Measurements from ENCODE around the gene CACNA2D3. TPM values are rescaled to one million over a fixed set of nuclear protein-coding genes. Genes with fewer than 3 reads are reported as not detected.

CACNA2D3 gene
- total RNA-seq, 2 experiments from 2014 or later, result not detected

- no peak for DNase-seq (ENCODE audit: low spot score)
- Histone ChIP-seq H3K36me3 (ENCODE audit: insufficient read depth, low read length) (no peaks in the 10 kb centered on the region), H3K4me1 (ENCODE audit: insufficient read depth, low read length, poor library complexity, severe bottlenecking) (no peaks in the 10 kb centered on the region), H4K20me1 (ENCODE audit: insufficient read depth, low read length) (no peaks in the 10 kb centered on the region), H3K4me3 (ENCODE audit: low read depth, low read length, poor library complexity, severe bottlenecking) (no peak overlapping the region), H3K9me3 (ENCODE audit: low read length) (no peaks in the 10 kb centered on the region), H3K9me2 (ENCODE audit: insufficient read depth, low read length) (no peaks in the 10 kb centered on the region), H3K27ac (ENCODE audit: low read depth, low read length, poor library complexity, severe bottlenecking) (no peak overlapping the region), H3K4me2 (ENCODE audit: low read length) (no peak overlapping the region), H2AFZ (ENCODE audit: low read length) (no peak overlapping the region), H3K79me2 (ENCODE audit: insufficient read depth, low read depth, low read length) (no peaks in the 10 kb centered on the region)
- ChIA-PET CTCF (ENCODE audit: unreplicated experiment) (no interaction called here), POLR2A (no interaction called here)
- no peak for TF ChIP-seq EZH2phosphoT487 (IDR thresholded peaks at IDR 0.05; ENCODE audit: borderline replicate concordance, low read depth, low read length)
- TF ChIP-seq, protein P1, sequence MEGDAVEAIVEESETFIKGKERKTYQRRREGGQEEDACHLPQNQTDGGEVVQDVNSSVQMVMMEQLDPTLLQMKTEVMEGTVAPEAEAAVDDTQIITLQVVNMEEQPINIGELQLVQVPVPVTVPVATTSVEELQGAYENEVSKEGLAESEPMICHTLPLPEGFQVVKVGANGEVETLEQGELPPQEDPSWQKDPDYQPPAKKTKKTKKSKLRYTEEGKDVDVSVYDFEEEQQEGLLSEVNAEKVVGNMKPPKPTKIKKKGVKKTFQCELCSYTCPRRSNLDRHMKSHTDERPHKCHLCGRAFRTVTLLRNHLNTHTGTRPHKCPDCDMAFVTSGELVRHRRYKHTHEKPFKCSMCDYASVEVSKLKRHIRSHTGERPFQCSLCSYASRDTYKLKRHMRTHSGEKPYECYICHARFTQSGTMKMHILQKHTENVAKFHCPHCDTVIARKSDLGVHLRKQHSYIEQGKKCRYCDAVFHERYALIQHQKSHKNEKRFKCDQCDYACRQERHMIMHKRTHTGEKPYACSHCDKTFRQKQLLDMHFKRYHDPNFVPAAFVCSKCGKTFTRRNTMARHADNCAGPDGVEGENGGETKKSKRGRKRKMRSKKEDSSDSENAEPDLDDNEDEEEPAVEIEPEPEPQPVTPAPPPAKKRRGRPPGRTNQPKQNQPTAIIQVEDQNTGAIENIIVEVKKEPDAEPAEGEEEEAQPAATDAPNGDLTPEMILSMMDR (conservative IDR thresholded peaks at IDR 0.05; ENCODE audit: low read length), result no peak
- no TSS peak for BruUV-seq (replicated peaks)
- intact Hi-C loops (cut with micrococcal nuclease; ENCODE audit: unreplicated experiment), result no loop called here
Measured at GRCh38 chr3:54366007-54366750, 243.8 kb downstream of the CACNA2D3 start.

DNA sequence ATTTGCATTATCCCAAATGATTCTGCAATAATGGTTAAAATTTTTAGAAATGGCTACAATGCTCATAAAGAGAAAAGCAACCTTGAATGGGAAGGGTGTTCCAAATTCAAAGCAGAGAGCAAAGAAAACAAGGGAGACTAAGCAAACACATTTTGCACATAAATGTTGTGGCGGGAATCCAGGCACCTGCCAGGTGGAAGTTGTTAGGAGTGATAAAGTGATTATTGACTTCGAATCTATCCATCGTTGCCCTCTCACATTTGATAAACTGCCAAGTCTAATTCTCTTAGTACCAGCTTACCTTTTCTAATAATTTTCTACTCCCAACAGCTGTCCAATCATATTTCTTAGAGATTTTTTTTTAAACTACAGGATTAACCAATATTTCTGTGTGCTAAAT is 244.5 kb downstream of the CACNA2D3 start:
- H3K79me2 ChIP-seq (ENCODE audit: insufficient read depth, low read depth, low read length), result no peaks in the 10 kb centered on the region
- CTCF ChIA-PET (ENCODE audit: unreplicated experiment), result no interaction called here
- intact Hi-C loops (cut with micrococcal nuclease; ENCODE audit: unreplicated experiment), result no loop called here
- no peaks in the 10 kb centered on the region for H3K9me2 ChIP-seq (ENCODE audit: insufficient read depth, low read length)
- no peak overlapping the region for H2AFZ ChIP-seq (ENCODE audit: low read length)
- no peak for TF ChIP-seq EZH2phosphoT487 (IDR thresholded peaks at IDR 0.05; ENCODE audit: borderline replicate concordance, low read depth, low read length)
- TF ChIP-seq, protein P1 (conservative IDR thresholded peaks at IDR 0.05; ENCODE audit: low read length), result no peak
- H3K4me3 ChIP-seq (ENCODE audit: low read depth, low read length, poor library complexity, severe bottlenecking), result no peak overlapping the region
- no peak for DNase-seq (ENCODE audit: low spot score)
- POLR2A ChIA-PET, result no interaction called here
- no peak overlapping the region for H3K27ac ChIP-seq (ENCODE audit: low read depth, low read length, poor library complexity, severe bottlenecking)
- H3K9me3 ChIP-seq (ENCODE audit: low read length), result no peaks in the 10 kb centered on the region
- no peaks in the 10 kb centered on the region for H4K20me1 ChIP-seq (ENCODE audit: insufficient read depth, low read length)
- H3K4me2 ChIP-seq (ENCODE audit: low read length), result no peak overlapping the region
- no peaks in the 10 kb centered on the region for H3K4me1 ChIP-seq (ENCODE audit: insufficient read depth, low read length, poor library complexity, severe bottlenecking)
- H3K36me3 ChIP-seq (ENCODE audit: insufficient read depth, low read length), result no peaks in the 10 kb centered on the region
- no TSS peak for BruUV-seq (replicated peaks)

DNA sequence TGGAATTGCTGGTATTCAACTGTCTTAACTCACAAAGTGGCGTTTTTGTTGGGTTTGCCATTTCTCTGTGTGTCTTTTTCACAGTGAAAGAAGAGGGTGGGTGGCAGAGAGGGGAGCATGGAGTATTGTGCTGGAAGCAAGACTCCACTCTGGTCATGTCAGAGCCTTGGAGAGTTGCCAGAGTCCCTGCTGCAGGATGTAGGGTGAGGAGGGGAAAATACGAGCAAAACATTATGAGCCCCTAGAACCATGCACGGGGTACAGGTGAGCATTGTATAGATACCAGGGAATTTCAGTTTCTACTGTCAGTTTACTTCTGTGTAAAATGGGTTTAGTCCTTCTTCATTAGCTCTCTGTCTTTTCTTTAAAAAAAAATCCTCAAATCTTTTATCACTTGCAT is 249.9 kb downstream of the CACNA2D3 start:
- no peak overlapping the region for H2AFZ ChIP-seq (ENCODE audit: low read length)
- H3K9me3 ChIP-seq (ENCODE audit: low read length), result no peaks in the 10 kb centered on the region
- no peaks in the 10 kb centered on the region for H3K79me2 ChIP-seq (ENCODE audit: insufficient read depth, low read depth, low read length)
- CTCF ChIA-PET (ENCODE audit: unreplicated experiment), result no interaction called here
- TF ChIP-seq, protein P1 (conservative IDR thresholded peaks at IDR 0.05; ENCODE audit: low read length), result no peak
- no peak for TF ChIP-seq EZH2phosphoT487 (IDR thresholded peaks at IDR 0.05; ENCODE audit: borderline replicate concordance, low read depth, low read length)
- no peaks in the 10 kb centered on the region for H3K9me2 ChIP-seq (ENCODE audit: insufficient read depth, low read length)
- H3K27ac ChIP-seq (ENCODE audit: low read depth, low read length, poor library complexity, severe bottlenecking), result no peak overlapping the region
- POLR2A ChIA-PET, result interaction anchor here (0.5 kb wide), 1 partner anchor 214 kb away, joined by 3 read pairs; no protein-coding TSS in a partner anchor
- H4K20me1 ChIP-seq (ENCODE audit: insufficient read depth, low read length), result no peaks in the 10 kb centered on the region
- no TSS peak for BruUV-seq (replicated peaks)
- no peak overlapping the region for H3K4me2 ChIP-seq (ENCODE audit: low read length)
- intact Hi-C loops (cut with micrococcal nuclease; ENCODE audit: unreplicated experiment), result no loop called here
- H3K4me3 ChIP-seq (ENCODE audit: low read depth, low read length, poor library complexity, severe bottlenecking), result no peak overlapping the region
- H3K4me1 ChIP-seq (ENCODE audit: insufficient read depth, low read length, poor library complexity, severe bottlenecking), result no peaks in the 10 kb centered on the region
- no peak for DNase-seq (ENCODE audit: low spot score)
- H3K36me3 ChIP-seq (ENCODE audit: insufficient read depth, low read length), result no peaks in the 10 kb centered on the region
